CD4-positive, alpha-beta T cell treated with Interleukin-6 at 100 ng/mL for 8 hours (primary cell): Measurements from ENCODE around the gene SASS6.

Experiments used
- DNase-seq: peaks from one replicate; pipeline ENCODE4 v3.0.0-alpha.2; 2020; ENCODE audit warnings: mixed read lengths, low spot score

The SASS6 gene

DNA sequence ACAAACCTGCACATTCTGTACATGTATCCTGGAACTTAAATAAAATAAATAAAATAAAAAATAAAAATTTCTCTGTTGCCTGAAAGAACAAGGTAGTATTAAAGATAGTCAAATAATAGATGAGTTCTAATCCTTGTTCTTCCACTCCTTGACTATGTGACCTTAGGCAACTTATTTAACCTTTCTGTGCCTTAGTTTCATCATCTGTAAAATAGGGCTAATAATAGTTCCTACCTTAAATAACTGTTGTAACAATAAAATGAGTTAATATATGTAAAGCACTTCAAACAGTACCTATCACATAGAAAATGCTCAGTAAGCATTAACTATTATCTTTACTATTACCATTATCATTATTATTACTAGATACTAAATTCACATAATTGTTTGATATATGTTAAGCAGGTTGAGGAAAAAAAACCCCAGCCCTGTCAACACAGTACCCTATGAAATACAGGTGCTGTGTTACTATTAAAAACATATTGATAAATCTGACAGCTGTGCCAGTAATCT is 23.1 kb downstream of the SASS6 start:
- DNase-seq, result no peak

DNA sequence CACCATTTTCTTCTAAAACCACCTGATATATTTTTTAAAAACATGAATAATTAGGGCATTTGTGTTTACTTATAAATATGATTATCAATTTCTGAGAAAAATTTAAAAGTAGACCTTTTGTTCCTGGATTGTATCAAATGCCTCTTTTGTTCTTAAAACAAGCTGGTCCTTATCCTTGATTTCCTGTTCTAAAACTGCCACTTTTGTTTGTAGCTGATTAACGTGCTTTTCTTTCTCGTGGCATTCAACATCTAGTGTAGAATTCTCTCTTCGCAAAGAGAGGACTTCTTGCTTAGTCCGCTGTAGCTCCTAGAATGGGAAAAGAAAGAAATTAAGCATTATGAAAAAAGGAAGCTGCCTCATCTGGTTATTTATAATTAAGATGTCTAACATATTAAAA is 25.0 kb downstream of the SASS6 start:
- no peak for DNase-seq

DNA sequence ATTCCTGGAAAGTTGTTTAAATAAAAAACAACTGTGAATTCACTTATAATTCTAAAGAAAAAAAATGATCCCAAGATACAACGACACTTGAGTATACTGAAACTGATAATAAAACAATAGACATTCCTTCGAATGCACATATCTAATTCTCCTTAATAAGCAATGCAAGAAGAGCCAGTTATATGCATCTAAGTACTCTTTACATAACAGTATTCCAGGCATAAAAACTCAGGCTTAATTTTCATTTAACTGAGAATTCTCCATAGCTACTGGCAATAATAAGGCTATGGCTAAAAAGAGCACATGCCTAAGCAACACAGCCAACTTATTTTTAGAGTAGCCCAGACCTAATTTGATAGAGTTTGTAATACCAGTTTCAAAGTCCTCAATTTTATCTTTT is 31.2 kb downstream of the SASS6 start:
- DNase-seq, result no peak

DNA sequence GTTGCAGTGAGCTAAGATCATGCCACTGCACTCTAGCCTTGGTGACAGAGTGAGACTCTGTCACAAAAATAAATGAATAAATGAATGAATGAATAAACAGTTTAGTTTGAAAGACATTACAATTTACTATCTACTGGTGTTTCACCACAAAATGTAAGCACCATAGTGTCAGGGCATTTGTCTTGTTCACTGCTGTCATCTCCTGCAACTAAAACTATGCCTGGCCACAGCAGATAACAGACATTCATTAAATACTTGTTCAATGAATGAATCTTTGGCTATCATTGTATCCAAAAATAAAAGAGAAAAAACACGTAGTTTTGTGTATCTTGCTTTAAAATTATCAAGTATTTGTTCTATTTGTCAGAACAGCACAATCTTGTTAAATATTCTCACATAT is 32.5 kb downstream of the SASS6 start:
- DNase-seq, result no peak

DNA sequence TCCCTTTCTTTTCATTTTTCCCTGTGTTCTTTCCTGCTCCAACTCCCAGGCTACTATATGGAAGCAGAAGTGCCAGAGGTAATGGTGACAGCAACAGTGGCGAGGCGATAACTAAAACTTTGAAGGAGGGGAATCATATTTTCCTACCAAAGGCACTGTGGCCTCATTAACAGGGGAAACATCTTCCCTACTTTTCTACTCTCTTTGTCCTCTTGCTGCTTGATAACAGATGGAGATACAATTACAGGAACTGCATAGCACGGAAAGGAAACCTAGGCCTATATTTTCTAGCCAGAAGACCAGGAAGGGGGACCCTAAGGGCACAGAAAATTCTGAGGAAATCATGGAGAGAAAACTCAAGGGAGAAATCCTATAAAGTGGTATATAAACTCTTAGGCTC is 42.3 kb downstream of the SASS6 start:
- DNase-seq, result no peak

DNA sequence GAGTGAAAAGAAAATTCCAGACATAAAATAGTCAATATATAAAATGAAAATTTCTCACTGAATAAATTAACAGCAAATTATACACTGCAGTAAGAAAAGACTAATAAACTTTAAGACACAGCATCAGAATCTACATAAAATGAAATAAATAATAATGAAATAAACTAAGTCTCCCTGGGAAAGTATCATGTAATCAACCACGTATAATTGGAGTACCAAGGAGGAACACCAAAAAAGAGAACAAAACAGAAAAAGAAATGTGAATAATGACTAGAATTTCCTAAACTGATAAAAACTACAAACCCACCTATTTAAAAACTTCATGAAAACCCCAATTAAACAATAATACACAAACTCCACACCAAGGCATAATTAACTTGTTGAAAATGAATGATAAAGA is 43.6 kb downstream of the SASS6 start:
- no peak for DNase-seq

DNA sequence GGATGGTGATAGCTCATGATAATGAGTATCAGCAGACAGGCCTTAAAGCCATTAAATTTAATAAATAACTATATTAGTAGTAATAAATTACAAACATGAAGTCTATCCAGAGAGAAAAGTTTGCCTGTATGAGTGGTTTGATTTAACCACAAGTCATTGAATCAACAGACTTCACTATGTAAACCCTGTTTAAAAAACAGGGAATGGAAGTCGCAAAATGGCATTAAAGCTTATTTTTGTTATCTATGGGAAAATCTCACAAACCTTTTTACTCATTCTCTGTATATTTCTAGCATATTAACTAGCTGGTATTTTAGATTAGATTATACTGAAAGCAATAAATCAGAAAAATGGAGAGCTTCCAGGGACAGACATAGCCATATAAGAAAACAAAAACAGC is 45.3 kb downstream of the SASS6 start:
- DNase-seq, result no peak

DNA sequence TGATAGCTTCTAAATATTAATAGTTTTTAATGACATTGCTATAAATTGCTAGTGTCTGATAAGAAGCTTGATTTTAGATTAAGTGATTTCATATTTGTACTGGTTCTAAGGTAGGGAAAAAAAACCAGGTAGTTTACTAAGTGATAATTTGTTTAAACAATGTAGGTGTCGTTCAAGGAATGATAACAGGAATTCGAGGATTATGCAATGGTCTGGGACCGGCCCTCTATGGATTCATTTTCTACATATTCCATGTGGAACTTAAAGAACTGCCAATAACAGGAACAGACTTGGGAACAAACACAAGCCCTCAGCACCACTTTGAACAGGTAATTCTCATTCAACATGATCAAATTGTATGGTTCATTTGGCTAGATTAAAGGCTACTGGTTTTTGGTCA is 52.4 kb downstream of the SASS6 start:
- DNase-seq, result no peak

DNA sequence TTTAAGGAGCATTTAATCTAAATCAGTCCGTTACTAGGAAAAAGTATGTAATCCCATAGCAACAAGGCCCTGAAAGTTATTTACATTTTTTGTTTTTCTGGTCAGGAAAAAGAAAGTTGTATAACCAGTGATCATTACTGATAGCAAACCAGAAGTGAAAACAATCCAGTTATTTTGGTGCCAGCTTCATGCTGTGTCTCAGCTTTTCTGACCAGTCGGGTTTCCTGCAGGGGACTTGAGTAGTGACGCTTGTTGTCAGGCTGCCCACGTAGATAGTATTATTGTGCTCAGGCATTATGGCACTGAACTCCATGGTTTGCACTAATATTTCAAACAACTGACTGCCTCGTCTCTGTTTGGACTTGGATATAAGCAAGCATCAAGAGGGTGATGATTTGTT is 55.2 kb downstream of the SASS6 start:
- DNase-seq, result no peak

DNA sequence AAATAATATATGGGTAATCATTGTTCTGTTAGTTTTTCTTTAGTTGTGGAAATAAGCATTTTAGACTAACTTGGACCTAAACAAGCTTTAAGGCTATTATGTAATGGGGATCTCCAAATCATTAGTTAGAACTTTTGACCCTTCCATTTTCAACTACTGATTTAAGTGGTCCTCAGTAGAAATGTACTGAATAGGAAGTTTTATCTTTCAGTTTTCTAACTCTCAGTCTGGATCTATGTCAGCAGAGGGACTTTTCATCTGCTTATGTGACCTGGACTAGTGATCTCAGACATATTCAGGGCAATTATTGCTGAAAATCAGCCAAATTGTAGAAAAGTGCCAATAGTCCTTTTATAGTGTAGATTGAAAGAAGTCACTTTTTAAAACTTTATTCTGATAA is 56.0 kb downstream of the SASS6 start:
- DNase-seq, result no peak

DNA sequence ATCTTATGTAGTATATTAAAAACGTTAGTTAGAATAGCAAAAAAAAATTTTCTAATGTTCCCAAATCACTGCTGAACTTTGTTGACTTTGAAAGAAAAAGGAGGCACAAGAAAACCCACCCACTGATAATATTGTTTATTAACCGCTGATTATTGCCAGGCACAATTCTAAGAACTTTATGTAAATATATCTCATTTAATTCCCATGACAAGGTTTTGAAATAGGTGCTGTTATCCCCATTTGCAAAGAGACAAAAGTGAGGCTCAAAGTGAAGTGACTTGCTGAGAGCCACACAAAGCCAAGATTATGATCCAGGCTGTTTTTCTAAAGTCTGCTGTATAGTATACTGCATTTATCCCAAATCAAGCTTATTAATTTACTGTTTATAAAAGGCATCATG is 56.4 kb downstream of the SASS6 start:
- no peak for DNase-seq

DNA sequence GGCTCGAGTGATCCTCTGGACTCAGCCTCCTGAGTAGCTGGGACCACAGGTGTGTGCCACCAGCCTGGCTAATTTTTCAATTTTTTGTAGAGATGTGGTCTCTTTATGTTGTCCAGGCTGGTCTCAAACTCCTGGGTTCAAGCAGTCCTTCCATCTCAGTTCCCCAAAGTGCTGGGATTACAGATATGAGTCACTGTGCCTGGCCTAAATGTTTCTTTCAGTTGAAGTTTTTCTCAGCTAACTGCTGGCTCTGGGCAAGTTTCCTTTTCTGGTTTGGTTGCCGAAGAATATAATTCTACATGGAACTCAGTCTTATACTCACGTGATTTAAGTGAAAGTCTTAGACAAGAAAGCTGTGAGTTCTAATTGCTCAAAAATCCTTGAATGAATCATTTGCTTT is 57.0 kb downstream of the SASS6 start:
- no peak for DNase-seq

DNA sequence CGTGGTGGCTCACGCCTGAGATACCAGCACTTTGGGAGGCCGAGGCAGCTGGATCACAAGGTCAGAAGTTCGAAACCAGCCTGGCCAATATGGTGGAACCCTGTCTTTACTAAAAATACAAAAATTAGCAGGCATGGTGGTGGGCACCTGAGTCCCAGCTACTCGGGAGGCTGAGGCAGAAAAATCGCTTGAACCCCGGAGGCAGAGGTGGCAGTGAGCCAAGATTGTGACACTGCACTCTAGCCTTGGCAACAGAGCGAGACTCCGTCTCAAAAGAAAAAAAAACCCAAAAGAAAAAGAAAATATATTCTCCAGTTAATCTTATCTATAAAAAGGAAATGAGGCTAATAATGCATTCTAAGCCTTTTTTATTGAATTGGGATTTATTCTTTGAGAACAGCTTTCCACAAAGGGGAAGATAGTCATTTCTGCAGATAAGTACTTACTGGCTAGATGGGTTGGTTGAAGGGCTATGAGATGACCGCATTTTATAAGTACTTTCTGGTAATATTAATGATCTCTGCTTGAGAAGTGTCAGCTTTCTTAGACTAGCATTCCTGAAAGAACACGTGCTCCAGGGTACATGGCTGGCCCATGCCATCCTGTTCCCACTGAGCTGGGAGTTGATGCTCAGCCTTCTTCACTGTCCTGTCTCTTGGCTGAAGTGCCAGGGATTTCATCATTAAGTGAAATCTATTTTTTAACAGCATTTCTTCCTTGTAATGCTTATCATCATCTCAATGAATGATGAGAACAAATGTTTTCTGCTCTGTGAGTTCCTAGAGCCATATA is 57.9 kb downstream of the SASS6 start:
- no peak for DNase-seq

DNA sequence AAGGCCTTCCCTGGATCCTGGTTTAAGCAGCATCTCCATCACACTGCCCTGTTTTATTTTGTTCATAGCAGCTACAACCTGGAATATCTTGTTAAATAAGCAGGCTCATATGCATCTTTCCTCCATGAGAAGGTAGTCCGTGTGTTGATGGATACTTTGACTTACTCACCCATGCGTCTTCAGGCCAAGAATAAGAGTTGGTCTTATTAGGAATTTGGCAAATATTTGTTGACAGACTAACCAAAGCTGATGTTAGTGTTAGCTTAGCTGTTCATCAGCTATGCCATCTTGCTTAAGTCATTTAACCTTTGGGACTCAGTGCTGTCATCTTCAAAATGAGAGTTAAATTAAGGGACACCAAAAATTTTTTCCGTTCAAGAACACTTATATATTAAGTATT is 59.2 kb downstream of the SASS6 start:
- no peak for DNase-seq

DNA sequence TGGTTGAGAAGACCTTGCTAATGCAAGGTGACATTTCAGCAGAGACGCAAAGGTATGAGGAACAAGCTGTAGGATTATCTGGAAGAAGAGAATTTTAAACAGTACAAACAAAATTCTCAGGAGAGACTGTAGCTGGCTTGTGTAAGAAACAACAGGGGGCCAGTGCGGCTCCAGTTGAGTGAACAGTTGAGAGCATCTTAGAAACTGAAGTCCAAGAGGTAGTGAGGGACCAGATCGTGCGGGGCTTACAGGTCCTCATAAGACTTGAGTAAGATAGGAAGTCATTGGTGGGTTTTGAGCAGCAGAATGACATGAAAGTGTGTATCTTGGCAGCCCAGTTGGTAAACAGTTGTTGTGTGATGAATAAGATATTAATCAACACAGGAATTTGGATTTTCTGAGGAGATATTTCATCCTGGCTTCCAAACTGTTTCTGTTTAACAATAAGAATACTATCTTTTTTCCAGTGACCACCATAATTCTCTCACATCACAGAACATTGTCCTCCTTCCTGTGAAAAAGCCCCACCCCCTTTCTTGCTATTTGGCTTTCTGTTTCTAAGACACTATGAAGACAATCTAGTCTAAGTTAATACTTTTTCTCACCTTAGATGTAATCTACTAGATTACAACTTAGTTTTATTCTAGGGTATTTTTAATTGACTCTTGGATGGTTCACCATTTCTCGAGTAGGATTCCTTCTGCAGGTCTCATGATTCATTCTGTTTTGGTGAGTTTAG is 62.4 kb downstream of the SASS6 start:
- no peak for DNase-seq

DNA sequence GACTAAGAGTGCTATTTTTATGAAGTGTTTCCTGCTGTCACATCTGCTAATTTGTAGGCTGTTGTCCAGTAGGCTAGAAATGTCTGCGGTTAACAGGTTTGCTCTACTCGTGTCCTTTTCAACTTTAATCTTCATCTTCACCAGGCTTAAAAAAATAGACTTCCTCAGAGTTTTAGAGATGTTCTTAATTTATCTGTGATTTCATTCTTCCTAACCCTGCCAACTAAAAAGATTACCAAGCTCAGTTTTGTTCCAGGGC is 66.8 kb downstream of the SASS6 start:
- no peak for DNase-seq

DNA sequence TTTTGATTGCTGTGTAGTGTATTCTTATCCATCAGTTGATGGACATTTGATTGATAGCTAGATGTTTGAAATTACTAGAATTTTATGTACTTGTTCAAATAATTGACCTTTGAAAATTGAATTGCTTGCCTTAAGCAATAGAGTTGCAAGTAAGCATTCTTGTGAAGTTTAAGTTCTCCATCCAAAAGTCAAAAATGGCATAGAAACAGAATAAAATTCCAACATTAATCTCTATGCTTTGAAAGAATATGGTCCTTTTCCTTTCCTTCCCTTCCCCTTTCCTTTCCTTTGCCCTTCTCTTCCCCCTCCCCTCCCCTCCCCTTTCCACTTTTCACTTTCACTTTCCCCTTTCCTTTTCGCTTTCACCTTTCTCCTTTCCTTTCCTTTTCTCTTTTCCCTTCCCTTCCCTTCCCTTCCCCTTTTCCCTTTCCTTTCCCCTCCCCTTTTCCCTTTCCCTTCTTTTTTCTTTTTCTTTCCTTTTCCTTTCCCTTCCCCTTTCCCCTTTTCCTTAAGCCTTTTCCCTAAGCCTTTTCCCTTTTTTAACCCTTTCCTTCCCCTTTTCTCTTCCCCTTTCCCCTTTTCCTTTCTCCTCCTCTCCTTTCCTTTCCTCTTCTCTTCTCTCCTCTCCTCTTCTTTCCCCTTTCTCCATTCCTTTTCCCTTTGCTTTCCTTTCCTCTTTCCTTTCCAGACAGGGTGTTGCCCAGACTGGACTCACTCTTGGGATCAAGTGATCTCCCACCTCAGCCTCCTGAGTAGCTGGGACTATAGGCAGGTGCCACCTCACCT is 67.4 kb downstream of the SASS6 start:
- DNase-seq, result no peak

DNA sequence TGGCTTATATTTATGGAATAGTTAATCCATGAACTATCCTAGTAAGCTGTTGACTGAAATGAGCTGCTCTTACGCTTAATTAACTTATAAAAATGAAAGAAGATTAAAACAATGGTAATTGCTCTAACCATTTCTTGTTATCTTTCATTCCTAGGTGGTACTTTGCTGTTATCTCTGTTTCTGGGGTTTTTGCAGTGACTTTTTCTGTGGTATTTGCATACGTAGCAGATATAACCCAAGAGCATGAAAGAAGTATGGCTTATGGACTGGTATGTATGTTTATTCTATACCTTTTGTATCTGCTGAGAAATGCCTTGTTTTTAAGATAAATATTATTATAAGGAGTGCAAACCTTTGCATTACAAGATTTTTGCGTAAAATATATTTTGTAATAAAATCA is 71.0 kb downstream of the SASS6 start:
- no peak for DNase-seq

DNA sequence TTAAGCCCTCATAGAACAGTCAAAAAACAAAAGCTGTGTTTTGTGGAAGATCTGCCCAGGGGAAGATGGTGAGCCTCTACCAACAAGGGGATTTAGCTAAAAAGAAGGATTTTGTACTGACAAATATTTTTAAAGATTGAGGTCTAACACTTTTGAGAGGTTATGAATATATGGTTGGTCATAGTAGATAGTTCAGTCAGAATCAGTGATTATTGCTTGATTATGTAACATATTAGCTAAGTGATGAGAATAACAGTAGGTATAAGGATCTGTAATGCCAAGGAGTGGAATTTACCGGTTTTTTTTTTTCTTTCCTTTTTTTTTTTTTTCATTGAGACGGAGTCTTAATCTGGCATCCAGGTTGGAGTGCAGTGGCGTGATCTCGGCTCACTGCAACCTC is 79.0 kb downstream of the SASS6 start:
- no peak for DNase-seq

DNA sequence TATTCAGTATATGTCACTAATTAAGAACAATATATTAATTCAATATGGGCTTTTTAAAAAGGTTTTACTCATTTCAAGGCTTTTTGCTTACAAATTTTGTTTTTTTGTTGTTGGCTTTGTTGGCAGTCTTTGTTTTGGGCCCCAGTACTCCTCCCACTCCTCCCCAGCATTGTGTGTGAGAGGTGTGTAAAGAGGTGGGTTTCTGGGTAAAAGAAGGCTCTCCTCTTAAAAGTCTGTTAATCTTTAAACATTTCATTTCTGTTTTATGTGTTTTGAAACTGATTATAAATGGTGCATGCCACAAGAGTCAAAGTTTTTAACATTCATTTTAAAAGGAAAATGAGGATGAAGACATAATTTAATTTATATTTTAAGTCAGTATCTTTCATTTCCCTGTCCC is 79.6 kb downstream of the SASS6 start:
- DNase-seq, result no peak

DNA sequence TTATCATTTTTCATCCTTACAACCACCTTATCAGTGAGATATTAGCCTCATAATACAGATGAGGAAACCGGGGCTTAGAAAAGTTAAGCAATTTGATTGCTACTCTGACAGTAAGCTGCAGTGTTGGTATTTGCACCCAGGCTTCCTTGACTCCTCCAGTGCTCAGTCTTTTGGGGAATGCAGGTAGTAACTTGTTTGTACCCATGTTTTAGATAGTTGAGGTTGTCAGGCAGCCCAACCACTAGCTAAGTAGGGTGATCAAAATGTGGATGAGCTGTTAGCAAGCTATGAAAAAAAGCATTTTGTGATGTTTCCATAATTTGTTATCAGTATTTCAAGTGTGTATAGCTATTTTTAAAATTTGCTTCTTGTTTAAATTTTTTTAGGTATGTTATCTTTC is 80.8 kb downstream of the SASS6 start:
- DNase-seq, result no peak

DNA sequence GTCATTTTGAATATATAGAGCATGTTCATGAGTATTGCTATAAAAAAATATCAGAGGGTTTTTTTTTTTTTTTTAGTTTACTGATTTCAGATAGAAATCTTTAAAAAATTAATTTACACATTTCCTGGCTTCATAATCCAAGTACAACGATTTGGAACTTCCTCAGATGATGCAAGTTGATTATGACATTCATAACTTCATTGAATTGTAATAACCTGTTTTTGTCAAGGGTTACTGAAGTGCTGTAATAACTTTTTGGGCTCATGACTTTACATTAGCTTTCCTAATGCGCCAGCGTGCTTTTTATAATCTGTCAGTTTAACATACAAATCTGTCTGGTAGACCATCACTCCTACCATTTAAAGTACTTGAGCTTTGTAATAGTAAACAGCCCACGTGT is 81.3 kb downstream of the SASS6 start:
- DNase-seq, result no peak

DNA sequence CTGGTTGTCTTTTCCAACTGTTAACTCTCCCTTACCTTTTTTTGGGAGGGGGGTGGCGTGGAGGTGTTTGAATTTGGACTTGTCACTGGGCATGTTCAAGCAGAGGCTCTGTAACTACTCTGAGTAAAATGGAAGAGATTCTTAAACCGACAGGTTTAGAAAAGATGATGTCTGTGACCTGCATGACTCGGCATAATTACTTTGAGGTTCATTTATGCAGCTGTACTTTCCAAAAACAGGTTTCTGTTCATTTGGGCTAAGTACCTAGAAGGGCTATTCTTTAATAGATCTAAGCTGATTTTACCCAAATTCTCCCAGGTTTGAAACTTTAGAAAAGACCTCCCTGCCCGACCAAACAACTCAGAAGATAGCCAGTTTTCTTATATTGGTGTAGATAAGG is 82.6 kb downstream of the SASS6 start:
- no peak for DNase-seq
